ENCODE data around the gene SIX5.

DNA sequence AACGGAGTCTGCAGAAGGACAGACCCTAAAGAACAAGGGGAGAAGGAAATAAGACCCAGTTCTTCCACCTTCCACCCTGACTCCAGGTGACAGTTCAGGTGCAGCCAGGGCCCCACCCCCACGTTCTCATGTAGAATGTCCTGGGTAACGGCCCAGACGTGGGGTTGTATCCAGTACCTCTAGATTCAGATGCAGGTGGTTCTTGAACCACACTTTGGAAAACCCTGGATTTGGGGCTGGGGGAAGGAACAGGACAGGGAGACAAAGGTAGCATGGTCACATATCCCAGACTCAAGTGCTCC lies 11.0 kb upstream of the SIX5 start:
- TF ChIP-seq, protein P1, sequence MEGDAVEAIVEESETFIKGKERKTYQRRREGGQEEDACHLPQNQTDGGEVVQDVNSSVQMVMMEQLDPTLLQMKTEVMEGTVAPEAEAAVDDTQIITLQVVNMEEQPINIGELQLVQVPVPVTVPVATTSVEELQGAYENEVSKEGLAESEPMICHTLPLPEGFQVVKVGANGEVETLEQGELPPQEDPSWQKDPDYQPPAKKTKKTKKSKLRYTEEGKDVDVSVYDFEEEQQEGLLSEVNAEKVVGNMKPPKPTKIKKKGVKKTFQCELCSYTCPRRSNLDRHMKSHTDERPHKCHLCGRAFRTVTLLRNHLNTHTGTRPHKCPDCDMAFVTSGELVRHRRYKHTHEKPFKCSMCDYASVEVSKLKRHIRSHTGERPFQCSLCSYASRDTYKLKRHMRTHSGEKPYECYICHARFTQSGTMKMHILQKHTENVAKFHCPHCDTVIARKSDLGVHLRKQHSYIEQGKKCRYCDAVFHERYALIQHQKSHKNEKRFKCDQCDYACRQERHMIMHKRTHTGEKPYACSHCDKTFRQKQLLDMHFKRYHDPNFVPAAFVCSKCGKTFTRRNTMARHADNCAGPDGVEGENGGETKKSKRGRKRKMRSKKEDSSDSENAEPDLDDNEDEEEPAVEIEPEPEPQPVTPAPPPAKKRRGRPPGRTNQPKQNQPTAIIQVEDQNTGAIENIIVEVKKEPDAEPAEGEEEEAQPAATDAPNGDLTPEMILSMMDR (IDR thresholded peaks at IDR 0.05), result no peak
- TF ChIP-seq POLR2A (IDR thresholded peaks at IDR 0.05), result no peak
